Ecto neural progenitor cell (in vitro differentiated cells): ENCODE data around the gene TSHZ1.

Source experiments
- DNase-seq: peaks from one replicate; pipeline ENCODE4 v3.0.0-alpha.2; 2018; ENCODE audit warnings: low spot score

TSHZ1 gene

DNA sequence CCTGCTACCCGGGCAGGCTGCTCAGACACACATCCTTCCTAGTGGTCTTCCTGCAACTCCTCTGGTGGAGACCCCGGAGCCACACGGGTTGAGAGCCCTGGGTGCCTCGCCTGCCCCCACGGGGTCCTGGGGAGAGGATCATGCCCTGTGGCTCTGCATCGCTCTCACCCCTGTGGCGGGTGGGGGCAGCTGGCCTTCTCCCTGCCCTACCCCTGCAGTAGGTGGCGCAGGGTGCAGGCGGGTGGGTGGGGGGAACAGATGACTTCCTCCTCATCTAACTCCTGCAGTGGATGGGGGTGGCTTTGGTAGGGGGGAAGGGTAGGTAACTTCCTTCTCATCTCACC, 38.5 kb downstream of the TSHZ1 start:
- no peak for DNase-seq

DNA sequence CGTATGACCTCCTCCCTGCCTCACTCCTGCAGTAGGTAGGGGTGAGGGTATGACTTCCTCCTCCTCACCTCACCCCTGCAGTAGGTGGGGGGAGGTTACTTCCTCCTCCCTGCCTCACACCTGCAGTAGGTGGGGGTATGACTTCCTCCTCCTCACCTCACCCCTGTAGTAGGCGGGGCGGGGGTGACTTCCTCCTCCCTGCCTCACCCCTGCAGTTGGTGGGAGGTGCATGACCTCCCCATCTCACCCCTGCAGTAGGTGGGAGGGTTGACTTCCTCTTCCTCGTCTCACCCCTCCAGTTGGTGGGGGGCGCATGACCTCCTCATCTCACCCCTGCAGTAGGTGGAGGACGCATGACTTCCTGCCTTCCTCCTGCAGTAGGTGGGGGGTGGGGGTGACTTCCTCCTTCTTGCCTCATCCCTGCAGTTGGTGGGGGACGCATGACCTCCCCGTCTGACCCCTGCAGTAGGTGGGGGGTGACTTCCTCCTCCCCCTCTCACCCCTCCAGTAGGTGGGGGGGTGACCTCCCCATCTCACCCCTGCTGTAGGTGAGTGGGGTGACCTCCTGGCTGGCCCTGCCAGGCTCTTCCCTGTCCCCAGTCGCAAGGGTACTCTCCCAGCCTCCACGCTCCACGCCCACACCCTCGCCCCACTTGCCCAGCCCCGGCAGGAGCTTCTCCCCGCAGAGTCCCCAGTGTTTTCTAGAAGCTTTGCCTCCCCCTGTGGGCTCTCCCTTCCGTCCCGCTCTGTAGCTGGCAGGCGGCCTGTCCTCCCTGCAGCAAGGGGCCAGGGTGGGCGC, 39.3 kb downstream of the TSHZ1 start:
- no peak for DNase-seq

DNA sequence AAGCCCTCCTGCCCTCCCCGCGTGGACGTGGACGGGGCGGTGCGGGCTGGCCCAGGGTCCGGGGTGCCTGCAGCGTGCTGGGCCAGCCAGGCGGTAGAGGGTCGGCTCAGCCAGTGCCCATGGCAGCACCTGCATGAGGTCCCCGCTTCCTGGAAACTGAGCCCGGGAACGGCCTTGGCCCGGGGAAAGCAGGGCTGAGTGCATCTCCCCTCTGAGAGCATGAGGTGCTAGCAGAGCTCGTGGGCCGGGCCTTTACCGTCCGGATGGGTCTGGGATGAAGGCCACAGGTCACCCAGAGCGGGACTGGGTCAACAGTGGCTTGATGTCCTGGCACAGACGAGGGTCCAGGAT, 39.8 kb downstream of the TSHZ1 start:
- DNase-seq, result no peak

DNA sequence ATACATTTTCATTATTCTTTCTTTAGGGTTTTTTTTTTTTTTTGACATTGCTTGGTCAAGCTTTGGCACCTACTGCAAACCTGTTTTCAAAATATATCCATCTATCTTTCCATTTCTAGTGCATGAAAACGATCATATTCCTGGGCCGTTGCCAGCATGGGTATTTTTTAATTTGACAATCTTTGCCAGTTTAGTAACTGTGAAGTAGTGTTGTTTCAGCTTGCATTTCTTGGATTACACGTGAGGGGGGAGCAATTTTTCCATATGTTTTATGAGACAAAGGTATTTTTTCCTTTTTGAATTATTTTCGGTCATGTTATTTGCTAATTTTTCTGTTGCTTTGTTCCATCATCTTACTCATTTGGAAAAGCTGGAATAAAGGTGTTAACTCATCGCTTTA, 40.9 kb downstream of the TSHZ1 start:
- no peak for DNase-seq

DNA sequence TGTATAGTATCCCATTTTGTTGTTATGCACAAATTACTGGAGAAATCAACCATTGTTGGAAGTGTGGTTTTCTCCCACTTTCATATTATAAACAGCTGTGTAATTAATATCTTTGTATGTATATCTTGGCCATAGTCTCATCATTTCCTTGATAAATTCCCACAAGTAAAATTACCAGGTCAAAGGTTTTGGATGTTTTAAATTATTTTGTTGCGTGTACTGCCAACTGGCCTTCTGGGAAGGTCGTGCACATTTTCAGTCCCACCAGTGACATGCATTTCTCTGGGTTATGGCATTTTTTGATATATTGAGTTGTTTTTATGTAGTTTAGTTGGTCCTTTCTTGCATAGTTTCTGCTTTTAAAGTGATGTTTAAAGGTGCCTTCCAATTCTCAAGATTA, 41.5 kb downstream of the TSHZ1 start:
- no peak for DNase-seq

DNA sequence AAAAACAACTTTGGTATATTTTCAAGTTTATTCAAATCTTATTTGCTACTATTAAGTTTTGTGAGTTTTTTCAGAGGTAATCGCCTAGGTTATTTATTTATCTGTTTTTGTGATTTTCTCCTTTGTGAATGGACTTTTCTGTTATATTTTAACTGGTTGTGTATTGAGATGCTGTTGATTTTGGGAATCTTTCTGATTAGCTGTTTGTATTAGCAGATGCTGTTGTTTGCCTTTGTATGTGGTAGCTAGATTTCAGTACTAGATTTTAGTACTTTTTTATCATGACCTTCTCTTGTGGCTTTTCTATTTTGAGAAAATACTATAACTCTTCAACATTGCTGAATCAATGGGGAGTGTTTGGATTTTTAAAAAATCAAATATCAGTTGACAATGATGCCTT, 42.4 kb downstream of the TSHZ1 start:
- no peak for DNase-seq

DNA sequence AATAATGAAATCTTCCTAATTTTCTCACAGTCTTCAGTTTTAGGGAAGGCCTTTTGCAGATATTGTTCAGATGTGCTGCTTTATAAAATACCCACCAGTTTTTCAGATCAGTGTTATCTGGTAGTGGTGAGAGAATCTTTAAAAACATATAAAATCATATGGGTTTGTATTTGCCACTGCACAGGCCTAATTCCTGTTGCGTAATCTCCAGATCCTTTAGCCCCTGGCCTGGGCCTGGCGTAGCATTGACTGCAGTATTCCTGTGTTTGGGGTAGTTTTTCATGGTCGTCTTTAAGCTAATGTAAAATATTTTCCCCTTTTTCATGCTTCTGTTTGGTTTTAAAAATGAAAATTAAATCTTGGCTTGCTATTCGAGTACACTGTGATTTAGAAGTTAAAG, 43.2 kb downstream of the TSHZ1 start:
- no peak for DNase-seq

DNA sequence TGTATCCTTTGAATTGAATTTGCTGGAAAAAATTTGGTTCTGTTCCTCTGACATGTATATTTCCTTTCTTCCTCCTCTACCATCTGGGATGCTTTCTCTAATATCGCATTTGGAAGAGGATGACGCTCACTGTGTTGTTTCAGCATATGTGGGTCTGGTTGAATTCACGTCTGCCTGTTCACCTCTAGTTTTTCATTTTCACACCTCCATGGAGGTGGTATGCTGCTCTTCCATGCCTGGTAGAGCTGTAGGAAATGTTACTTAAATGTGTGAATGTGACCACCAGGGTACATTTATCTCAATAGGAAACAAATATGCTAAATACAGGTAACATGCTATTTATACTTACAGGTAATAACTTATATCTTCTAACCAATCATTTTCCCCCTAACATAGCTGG, 44.5 kb downstream of the TSHZ1 start:
- DNase-seq, result no peak

DNA sequence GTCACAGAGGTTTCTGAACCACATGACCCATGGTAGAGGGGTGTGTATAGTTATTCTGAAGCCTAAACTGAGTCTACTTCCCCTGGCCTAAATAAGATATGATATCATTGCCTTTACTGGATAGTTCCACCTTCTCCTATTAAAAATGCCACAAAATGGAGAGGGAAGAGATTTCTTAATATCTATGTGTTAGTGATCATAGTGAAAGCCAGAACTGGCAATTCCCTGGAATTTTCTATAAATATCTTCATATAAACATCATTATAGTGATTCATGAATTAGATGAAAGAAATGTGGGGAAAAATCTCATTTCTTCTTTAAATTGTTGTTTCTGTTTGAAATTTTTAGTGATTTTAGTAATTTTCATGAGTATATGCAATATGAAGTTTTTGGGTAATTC, 45.8 kb downstream of the TSHZ1 start:
- DNase-seq, result no peak

DNA sequence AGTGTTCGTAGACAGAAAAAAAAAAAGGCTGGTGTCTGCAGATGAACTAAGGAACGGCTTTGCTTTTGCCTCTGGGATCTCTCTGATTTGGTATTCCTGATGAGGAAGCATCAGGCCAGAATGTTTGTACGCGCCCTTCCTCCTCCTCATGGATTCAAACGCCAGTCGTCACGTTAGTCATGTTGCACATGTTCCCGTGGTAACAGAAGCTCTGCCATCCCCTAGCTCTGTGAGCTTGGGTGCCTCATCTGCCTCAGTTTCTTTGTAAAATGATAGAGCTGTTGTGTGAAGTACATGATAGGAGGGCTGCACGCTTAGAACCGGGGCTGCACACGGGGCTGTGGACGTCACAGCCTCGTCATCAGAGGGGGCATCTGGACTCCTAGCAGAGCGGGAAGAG, 47.0 kb downstream of the TSHZ1 start:
- no peak for DNase-seq

DNA sequence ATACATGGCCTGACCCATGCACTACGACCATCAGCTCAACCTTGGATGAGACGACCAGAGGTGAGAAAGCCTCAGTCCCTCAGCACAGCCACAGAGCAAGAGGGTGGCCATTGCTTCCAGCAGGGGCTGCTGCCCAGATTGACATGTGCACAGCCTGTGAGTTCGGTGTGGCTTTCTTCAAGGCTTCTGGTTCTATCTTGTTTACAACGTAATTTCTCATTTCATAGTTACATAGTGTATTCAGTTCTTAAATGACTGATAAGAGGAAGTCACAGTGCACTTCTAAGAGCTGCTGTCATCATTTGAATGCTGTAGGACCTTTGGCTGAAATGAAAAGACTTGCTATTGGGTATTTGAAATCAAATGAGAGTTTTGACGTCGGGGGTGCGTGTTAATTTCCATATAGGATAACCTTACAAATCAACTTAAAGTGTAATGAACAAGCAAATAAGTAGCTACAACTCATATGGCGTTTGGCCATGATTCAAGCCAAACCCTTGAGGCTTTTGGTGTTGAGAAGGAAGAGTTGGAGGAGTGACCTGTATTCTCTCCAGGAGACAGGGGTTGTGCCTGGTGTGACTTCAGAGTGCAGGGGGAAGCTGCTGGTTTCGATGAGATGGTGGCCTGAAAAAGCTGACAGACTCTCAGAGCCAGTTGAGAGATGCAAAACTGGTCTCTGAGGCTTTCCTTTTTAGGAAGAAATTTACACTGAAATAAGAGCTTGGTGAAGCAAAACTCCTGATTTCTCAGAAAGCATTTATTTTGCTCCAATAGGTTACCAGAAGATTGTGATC, 51.0 kb downstream of the TSHZ1 start:
- DNase-seq, result no peak

DNA sequence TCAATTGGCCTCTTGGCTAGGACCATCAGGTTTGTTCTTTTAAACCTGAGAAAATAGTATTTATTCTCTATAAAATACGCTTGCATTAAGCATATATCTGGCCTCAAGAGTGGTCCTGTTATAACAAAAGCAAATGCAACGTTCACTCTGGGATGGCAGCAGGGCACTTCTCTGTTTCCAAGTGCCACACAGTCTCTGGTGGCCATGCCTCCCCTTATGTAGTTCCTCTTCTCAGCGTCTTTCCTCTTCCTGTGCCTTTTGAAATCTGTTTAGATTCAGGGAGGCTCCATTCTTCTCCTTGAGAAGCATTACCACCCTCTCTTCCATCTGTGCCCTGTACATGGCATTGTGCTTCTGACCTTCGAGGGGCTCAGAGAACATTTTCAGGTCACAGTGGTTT, 51.9 kb downstream of the TSHZ1 start:
- no peak for DNase-seq

DNA sequence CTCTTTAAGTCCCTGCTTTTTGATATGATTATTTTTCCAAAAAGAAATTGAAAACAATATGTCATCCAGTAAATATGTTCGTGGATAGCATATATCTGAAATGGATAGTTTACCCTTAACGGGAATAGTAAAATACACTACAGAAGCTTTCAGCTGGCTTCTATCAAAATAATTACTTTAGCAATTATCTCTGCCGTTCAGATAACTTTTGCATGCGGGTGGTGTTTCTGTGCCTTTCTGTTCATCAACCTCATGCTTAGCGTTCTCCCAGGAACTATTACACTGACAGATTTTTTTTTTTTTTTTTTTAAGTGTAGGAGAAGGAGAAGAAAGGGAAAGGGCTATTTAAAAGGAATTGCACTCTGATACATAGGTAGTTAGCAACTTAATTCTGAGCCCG, 53.6 kb downstream of the TSHZ1 start:
- DNase-seq, result no peak

DNA sequence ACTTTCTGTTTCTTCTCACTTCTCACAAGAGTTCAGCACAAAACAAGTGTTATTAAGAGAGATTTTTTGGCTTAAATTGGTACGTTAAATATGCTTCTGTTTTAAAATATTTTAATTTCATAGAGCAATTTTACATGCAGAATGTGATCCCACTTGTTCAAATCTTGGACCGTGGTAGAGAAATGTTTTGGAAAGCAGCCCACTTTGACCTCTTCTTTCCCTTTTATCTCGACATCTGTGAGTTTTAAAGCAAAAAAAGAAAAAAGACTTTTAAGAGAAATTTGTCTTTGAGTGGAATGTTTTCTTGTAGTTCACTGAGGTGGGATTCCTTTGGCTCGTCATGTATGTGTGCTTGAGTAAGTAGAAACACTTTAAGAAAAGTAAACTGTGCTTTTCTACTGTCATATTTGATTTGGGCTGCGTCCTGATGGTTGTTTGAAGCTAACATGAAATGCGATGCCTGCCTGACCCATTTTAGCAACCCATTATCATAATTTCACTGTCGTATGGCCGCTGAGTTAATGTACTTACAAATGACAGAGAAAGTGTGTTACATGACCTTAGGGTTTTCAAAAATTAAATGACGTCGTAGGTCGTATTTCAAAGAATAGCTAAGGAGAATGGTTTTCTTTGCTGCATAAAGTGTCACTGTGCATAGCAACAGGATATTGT, 54.5 kb downstream of the TSHZ1 start:
- no peak for DNase-seq

DNA sequence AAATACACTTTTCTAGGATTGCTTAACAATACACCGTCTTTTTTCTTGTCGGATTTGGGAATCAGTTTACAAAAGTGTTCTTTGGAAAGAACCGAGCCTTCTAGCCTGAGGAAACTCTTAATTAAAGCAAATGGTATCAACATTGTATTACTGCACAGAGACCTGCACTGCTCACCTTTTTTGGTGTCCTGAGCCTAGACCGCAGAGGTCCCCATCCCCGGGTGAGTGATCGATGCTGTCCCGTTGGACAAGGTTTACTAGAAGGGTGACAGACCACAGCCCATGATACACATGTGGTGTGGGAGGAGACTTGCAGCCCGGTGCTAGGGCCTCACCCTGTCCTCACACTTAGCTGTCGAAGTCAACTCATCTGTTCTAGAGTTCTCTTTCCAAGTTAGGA, 55.3 kb downstream of the TSHZ1 start:
- no peak for DNase-seq

DNA sequence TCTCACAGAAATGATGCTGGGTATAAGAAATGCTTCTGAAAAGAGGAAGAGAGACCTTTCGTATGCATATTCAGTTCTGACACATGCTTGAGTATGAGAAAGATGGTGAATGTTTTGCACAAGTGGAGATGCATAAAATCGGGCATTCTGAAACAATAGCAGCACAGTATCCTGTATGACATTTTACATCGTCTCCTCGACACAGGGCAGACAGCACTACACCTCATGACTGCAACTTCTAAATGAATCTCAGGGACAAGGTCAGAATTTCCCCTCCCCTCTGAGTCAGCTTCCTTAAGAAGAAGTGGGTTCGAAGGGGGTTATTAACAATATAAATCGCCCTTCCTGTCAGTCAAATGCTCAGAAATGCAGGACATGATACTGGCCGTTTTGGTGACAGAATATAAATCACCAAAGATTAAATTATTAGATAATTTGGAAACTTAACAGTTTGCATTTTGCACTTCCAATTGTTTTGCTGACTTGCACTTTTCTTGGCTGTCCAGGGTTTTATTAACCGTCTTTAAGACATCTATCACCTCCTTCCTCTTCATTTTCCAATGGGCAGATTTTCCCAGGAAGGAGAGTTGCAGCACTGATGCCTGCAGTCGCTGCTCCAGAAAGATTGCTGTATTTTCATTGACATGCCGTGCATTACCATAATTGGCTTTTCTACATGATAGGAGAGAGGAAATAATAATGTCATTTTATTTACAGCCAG, 57.2 kb downstream of the TSHZ1 start:
- no peak for DNase-seq

DNA sequence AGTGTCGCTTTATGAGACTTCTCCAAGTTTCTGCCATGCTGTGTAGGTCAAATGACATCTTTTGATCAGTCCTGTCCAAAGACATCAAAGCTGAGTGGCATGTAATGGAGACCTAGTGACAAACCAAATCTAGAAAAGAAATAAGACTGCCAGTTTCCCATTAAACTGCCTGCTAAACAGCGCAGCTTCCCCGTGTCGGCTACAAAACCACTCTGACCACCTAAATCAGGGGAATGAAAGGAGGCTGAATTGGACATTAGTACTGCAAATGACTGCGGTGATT, 57.7 kb downstream of the TSHZ1 start:
- no peak for DNase-seq

DNA sequence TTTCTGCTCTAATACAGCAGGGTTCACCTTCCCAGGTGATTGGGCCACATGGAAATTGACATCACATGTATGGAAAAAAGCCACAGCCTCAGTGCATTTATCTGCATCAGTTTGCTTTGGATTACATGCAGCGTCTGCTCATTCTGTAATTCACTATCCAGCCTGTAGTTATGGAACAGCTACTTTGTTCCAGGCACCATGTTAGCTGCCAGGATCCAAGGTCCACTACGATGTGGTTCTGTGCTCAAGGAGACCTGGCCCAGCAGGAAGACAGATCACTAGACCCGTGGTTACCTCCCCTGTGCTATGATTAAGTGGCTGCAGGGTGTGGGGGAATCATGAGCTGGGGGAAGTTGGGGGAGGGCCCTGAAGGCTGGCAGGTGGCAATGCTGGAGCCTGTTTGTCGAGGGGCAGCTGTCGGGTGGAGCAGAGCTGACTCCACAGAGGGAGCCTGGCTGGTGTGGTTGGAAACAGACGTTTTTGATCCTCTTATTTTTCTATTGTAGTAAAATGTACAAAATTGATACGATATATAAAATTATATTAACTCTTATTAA, 58.6 kb downstream of the TSHZ1 start:
- DNase-seq, result no peak

DNA sequence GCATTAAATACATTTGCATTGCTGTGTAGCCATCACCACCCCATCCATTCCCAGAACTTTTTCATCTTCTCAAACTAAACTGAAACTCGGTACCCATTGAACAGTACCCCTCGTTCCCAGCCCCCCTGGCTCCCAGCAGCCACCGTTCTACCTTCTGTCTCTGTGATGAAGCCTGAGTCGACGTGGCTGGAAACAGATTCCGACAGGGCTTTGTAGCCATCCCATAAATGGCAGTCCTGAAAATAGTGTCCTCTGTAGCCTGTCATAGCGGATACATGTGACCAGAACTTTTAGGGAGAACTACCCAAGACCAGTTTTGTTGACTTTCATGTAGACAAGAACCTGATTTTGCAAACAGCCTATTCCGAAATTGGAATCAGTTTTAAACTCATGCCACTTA, 59.1 kb downstream of the TSHZ1 start:
- no peak for DNase-seq

DNA sequence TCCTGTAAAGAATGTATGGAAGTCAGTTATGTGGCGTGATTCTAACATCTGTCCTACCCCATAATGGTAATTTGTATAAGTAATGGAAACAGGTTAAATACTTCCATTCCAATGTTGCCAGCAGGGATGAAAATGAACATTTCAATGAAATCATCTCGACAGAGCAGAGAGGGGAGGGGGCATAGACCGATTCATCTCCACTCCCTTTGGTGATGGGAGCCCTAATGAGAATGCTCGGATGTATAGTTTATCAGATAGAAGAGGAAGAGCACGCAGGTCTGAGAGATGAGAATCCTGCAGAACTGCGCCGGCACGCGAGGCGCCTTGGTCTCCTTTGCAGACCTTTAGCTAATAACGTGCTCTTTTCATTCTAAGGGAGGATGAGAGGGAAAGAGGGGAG, 61.4 kb downstream of the TSHZ1 start:
- DNase-seq, result no peak

DNA sequence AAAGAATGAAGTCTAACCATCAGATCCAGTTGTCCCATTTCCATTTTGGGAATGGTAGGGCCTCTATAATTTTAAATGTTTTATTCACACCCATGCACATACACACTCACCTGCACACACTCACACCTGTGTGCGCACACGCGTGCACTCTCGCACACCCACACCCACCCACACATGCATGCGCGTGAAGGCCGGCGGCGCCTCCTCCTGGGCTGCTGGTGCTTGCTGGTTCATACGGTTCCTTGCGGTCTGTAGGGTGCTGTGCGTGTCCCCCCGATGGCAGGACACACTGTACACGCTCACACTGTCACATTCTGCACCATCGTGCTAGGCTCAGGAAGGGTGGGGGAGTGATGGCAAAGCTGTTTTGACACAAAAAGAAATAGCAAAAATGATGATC, 63.2 kb downstream of the TSHZ1 start:
- DNase-seq, result no peak

DNA sequence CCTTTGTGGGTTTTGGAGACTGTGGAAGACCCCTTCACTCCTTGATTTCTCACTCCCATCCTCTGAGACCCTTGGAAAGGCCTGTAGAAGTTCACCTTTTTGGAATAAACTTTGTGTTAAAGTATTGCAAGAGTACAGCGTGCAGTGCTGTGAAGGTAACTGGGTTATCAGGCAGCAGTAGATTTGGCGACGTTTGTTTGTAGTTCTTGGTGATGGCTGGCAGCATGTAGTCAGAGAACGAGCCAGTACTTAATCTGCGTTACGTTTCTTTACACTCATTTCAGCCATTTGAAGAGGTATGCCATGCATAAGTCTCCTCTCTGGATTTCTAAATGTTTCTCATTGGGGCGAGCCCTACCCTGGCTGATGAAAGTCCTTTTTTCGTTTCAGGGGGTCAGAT, 64.6 kb downstream of the TSHZ1 start:
- no peak for DNase-seq
